ENCODE data around the gene RHBDD1. TPM values are rescaled to one million over a fixed set of nuclear protein-coding genes. Genes with fewer than 3 reads are reported as not detected.

Gene RHBDD1
- total and polyA plus RNA-seq, 12 donors: 4.5 to 57.1 (median 33.7) TPM

DNA sequence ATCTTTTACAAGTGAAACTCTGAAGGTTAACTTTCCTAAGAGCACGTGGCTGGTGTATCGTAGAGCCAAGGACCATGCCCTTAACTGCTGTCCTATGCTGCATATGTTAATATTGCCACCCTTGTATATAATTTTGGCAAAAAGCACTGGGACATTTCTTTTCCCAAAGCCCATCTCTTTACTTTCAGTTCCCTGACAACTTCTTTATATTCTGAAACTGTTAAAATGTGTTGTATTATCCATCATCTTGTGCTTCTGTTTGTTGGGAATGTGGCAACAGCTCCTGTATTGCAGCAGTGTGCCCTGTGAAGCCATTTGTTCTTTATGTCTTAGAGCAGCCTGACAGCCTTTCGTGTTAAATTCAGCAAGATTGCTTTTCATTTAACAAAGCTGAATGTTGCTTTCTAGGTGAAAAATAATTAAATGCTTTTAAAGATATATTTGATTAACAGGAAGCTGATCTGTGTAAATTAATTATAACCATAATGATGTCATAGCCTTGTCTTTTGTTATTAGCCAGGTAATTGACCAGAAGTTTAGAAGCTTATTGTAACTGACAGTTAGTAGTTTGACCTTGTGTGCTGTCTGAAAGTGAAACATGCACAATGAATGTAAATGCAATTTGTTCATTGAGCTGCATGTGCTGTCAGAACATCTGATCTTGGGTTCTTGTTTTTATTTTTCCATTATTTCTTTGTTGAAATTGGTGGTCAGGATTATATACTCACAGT, 9.7 kb downstream of the RHBDD1 start:
- ATAC-seq: no peak

DNA sequence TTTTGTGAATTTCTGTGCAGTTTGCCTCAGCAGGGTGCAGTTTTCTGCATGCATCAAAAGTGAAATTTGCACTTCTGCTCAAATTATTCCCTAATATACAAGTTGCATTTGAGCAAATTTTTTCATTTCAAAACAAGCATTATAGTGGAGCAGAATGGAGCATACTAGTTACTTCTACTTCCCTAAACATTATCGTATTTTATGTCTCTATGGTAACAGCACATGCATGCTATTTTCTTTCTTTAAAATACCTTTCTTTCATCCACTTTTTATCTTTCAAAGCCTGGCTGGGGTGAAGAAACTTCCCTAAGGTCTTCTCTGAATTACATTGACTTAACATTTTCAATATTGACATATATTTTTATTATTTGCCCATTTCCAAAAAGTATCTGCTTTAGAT, 11.2 kb downstream of the RHBDD1 start:
- DNase-seq: no peak
- no peak overlapping the region for H3K4me3 ChIP-seq
- H3K27me3 ChIP-seq: no peaks in the 10 kb centered on the region
- H3K4me1 ChIP-seq: peaks cover 0 to 10% (median 0%) of the 10 kb centered on the region in 9 donors
- no peak overlapping the region for H3K27ac ChIP-seq
- ATAC-seq: no peak
- H3K9me3 ChIP-seq: peaks cover 0 to 5% (median 0%) of the 10 kb centered on the region in 11 donors
- TF ChIP-seq, protein P1, sequence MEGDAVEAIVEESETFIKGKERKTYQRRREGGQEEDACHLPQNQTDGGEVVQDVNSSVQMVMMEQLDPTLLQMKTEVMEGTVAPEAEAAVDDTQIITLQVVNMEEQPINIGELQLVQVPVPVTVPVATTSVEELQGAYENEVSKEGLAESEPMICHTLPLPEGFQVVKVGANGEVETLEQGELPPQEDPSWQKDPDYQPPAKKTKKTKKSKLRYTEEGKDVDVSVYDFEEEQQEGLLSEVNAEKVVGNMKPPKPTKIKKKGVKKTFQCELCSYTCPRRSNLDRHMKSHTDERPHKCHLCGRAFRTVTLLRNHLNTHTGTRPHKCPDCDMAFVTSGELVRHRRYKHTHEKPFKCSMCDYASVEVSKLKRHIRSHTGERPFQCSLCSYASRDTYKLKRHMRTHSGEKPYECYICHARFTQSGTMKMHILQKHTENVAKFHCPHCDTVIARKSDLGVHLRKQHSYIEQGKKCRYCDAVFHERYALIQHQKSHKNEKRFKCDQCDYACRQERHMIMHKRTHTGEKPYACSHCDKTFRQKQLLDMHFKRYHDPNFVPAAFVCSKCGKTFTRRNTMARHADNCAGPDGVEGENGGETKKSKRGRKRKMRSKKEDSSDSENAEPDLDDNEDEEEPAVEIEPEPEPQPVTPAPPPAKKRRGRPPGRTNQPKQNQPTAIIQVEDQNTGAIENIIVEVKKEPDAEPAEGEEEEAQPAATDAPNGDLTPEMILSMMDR (IDR thresholded peaks at IDR 0.05): no peak
- WGBS, 2 donors: 82 to 83% methylated on average over 1 of the region's 1 CpG
- no peaks in the 10 kb centered on the region for H3K36me3 ChIP-seq
- intact Hi-C loops (cut with DNase I): no loop called here

More for the DNA sequence above, 9.7 kb downstream of the RHBDD1 start:
- Histone ChIP-seq H3K27ac (no peak overlapping the region), H3K27me3 (no peaks in the 10 kb centered on the region), H3K9me3 (peaks cover 0 to 7% (median 0%) of the 10 kb centered on the region in 11 donors), H3K4me3 (no peak overlapping the region), H3K36me3 (no peaks in the 10 kb centered on the region), H3K4me1 (peaks cover 0 to 10% (median 0%) of the 10 kb centered on the region in 9 donors)
- DNase-seq: no peak
- WGBS, 2 donors: 54 to 65% methylated on average over 3 of the region's 3 CpGs
- intact Hi-C loops (cut with DNase I): no loop called here
- TF ChIP-seq, protein P1 (IDR thresholded peaks at IDR 0.05): no peak

DNA sequence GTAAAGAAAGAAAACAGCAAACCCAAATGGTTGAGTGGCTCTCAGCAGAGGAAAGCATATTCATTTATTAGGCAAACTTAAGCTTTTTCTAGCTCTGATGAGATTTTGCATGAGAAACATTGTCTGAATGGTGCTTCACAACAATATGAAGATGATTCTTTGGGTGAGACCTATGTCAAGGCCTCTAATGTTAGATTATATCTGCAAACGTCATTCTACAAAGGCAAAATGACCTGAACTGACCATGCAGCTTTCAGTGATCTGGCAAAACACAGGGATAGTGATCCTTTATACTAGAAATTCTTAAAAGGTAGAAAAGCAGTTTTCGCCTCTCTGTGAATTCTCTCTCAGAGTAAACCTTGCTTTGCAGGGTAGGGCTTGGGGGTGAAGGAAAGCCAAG, 11.7 kb downstream of the RHBDD1 start:
- 82 to 90% methylated on average over 2 of the region's 2 CpGs for WGBS, 2 donors
- no peaks in the 10 kb centered on the region for H3K27me3 ChIP-seq
- no peak overlapping the region for H3K27ac ChIP-seq
- no peaks in the 10 kb centered on the region for H3K36me3 ChIP-seq
- ATAC-seq (no peak), DNase-seq (no peak)
- TF ChIP-seq, protein P1 (IDR thresholded peaks at IDR 0.05): no peak
- intact Hi-C loops (cut with DNase I): no loop called here
- peaks cover 0 to 10% (median 0%) of the 10 kb centered on the region in 9 donors for H3K4me1 ChIP-seq
- H3K9me3 ChIP-seq: peaks cover 0 to 1% (median 0%) of the 10 kb centered on the region in 11 donors
- H3K4me3 ChIP-seq: no peak overlapping the region

DNA sequence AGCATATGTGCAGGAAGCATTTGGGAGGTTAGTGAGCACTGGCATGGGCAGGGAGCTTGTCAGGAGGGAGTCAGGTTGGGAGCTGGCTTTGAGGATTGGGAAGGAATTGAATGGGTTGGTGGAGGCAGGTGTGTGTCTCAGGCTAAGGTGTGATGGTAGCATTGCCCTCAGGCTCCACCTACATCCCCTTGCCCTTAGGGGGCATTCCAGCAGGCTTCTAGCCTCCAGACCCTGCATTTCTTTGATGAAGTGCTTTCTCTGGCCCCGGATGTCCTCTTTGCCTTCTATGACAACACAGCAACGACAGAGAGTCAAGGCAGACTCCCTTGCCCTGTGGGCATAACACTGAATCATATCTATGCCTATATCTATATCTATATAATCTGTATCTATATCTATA, 13.5 kb downstream of the RHBDD1 start:
- Histone ChIP-seq H3K27ac (no peak overlapping the region), H3K27me3 (no peaks in the 10 kb centered on the region), H3K4me1 (peaks cover 0 to 10% (median 0%) of the 10 kb centered on the region in 9 donors), H3K4me3 (no peak overlapping the region), H3K9me3 (no peaks in the 10 kb centered on the region), H3K36me3 (no peaks in the 10 kb centered on the region)
- TF ChIP-seq, protein P1 (IDR thresholded peaks at IDR 0.05): no peak
- 76 to 85% methylated on average over 2 of the region's 2 CpGs for WGBS, 2 donors
- DNase-seq: no peak
- no peak for ATAC-seq
- intact Hi-C loops (cut with DNase I): no loop called here
